Loucy (cell line): ENCODE measurements around the gene BCAR3.

Source experiments
- CTCF ChIP-seq: fragments of 200-600 bp; sonication (generic); conservative IDR thresholded peaks from 2 replicates; pipeline ENCODE4 v1.5.1; 2014; ENCODE audit warnings: mild to moderate bottlenecking, antibody characterized with exemption, low read length
- EZH2phosphoT487 ChIP-seq: fragments of 200-600 bp; IDR thresholded peaks from 2 replicates; pipeline ENCODE4 v1.6.1; 2018; ENCODE audit warnings: antibody characterized with exemption, mild to moderate bottlenecking, moderate library complexity, borderline replicate concordance

GRCh38 chr1:93631626-93632365, 49.8 kb downstream of the BCAR3 start:
- TF ChIP-seq CTCF: peak; percentile 60
- no peak for TF ChIP-seq EZH2phosphoT487
